Fibroblast of pulmonary artery (primary cell): Measurements from ENCODE around the gene DLGAP1.

Experiments used
- DNase-seq: peaks from one replicate; pipeline ENCODE4 v3.0.0-alpha.2; 2010; ENCODE audit warnings: low read depth
- H3K4me3 ChIP-seq: replicated peaks from 2 replicates; pipeline ENCODE4 v1.5.1; 2011; ENCODE audit warnings: low read depth, mild to moderate bottlenecking, control low read depth, low read length, moderate library complexity
- CTCF ChIP-seq: IDR thresholded peaks from 2 replicates; pipeline ENCODE4 v1.5.1; 2011; ENCODE audit warnings: mild to moderate bottlenecking, control low read depth, low read length, inconsistent platforms; ENCODE audit errors: missing control alignments

DLGAP1 gene

GRCh38 chr18:4250141-4250540 is 205.0 kb downstream of the DLGAP1 start:
- no peak for DNase-seq
- no peak overlapping the region for H3K4me3 ChIP-seq
- TF ChIP-seq CTCF = no peak

GRCh38 chr18:4248686-4249085 is 206.4 kb downstream of the DLGAP1 start:
- DNase-seq = no peak
- H3K4me3 ChIP-seq = no peak overlapping the region
- TF ChIP-seq CTCF = no peak

GRCh38 chr18:4246374-4246773 is 208.7 kb downstream of the DLGAP1 start:
- no peak for DNase-seq
- no peak overlapping the region for H3K4me3 ChIP-seq
- no peak for TF ChIP-seq CTCF

GRCh38 chr18:4245456-4245855 is 209.7 kb downstream of the DLGAP1 start:
- no peak for DNase-seq
- no peak overlapping the region for H3K4me3 ChIP-seq
- TF ChIP-seq CTCF = no peak

GRCh38 chr18:4242431-4243161 is 212.5 kb downstream of the DLGAP1 start:
- no peak for DNase-seq
- no peak overlapping the region for H3K4me3 ChIP-seq
- TF ChIP-seq CTCF = no peak

GRCh38 chr18:4241090-4241617 is 214.0 kb downstream of the DLGAP1 start:
- DNase-seq = no peak
- no peak overlapping the region for H3K4me3 ChIP-seq

More at GRCh38 chr18:4241090-4241617, 214.0 kb downstream of the DLGAP1 start:
- no peak for TF ChIP-seq CTCF
